HG02798 (cell line): ENCODE measurements around the gene ADRB2.

Experiments
- ATAC-seq: cut with Tn5 transposase; IDR thresholded peaks from one replicate; pipeline ENCODE4 v1.9.1; 2021; ENCODE audit warnings: mild to moderate bottlenecking; ENCODE audit not compliant: unreplicated experiment, poor library complexity

Gene ADRB2

GRCh38 chr5:148804393-148804792 lies 22.0 kb upstream of the ADRB2 start:
- ATAC-seq, result no peak

DNA sequence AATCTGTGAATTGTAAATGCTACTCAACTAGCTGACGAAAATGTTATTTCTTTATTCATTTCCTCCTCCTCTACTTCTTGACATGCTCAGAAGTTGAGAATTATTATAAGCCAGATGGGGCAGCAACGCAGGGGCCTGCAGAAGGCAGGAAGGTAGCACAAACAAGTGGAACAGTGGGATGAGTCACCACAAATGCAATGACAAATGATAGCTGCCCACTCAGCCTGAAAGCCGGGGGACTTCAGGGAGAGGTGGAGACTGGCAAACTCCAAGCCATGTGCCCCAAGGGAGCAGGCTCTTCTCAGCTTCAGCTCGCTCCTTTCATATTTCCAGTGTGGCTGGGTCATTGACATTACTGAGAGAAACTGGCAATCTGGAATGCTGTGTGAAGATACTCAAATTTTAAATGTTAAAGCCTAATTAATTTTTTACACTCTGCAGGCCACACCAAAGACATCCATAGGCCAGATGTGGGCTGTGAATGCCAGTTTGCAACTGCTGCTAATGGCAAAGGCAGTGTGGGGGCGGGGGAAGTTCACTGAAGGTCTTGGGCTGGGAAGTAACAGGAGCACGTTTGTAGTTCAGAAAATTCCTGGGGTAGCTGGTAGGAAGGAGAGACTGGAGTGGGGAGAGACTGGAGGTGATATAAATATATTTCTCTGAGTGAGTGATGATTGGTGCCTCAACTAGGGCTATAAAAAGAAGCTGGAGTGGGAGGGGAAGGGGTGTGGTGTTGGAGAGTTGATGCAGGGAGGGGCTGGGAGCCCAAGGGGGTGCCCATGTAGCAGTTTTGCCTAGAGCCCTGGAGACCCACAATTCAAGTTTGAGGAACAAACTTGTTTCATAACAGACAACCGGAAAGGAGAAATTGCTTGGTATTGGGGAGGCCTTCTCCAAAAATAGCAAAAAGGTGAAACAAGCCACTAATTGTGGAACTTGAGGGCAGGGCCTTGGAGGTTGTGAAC lies 20.8 kb upstream of the ADRB2 start:
- peak; percentile 32 for ATAC-seq

DNA sequence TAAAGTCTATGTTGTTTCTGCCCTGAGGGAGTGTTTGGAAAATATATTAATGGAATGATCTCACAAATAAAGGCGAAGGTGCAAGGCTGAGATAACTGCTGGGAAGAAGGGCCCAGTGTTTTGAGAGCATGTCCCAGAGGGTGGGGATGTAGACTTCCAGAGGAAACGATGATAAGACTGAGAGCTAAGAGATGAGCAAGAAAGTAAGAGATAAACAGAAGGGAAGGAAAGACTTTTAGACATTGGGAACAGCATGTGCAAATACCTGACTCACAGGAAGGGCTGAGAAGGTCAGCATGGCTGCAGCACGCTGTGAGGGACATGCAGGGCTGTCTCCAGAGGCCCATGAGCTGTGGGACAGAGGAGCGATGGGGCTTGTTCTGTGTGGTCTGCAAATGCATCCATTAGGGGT lies 19.9 kb upstream of the ADRB2 start:
- no peak for ATAC-seq

DNA sequence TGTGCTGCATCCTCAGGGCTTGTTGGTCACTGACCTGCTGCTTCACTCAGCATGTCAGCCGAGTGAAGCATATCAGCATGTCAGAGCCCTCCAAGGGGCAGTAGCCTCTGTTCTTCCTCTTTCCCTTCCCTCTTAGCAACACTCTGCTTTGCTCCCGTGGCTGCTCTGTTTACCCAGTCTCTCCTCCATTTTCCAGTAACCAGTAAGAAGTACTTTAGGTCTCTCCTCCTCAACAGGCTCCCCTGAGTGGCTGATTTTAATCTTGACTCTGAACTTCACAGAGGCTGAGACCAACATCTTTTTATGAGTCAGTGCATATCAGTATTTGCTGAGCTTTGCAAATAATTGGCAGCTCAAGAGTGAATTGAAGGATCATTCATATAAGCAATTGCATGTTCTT lies 18.6 kb upstream of the ADRB2 start:
- peak; percentile 10 for ATAC-seq

DNA sequence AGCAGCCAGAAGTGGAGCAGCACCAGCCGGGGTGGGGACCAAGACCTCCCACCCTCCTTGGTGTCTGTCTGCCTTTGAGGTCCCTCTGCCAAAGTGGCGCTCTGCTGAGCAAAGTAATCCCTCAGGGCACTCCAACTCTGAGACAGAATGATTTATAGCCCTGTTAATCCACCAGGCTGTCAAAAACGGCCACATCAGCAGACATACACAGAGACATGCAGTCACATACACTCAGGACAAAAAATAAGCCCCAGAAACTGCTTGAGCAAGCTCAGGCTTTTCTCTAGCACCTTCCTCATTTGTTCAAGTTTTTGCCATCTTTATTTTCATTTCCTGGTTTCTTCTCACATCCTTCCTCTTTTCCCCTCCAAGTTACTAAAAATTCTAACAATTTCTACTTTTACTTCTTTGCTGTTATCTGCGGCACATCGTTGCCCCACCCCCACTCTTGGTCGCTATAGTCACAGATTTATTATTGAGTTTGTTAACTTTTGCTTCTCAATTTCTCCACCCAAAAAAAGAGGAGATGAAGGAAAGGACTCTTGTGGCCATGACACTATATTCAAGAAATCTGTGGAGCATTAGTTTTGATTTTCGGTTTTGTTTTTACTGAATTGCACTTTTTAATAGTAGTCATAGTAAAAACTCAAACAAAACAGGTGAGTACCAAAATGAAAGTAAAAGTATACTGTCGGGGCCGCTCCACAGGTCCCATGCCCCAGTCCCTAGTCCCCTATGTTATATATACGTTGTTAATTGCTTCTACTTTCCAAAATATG lies 17.4 kb upstream of the ADRB2 start:
- ATAC-seq, result peak; percentile 63

DNA sequence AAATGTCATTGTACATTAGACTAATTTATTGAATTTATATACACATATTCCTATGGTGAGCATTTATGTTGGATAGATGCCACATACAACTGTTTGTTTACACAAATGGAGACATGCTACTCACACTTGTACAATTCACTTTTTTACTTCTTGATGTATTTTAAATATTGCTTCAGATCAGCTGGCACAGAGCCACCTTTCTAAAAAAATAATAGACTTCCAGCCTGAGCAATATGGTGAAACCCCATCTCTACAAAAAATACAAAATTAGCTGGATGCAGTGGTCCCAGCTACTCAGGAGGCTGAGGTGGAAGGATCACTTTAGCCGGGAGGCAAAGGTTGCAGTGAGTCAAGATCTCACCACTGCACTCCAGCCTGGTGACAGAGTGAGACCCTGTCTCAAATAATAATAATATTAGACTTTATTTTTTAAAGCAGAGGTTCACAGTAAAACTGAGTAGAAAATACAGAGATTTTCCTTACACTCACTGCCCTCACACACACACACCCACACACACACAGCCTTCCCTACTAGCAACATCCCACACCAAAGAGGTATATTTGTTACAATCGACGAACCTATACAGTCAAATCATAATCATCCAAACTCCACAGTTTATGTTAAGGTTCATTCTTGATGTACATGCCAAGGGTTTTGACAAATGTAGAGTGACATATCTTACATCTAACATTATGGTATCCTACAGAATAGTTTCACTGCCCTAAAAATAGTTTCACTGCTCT lies 16.5 kb upstream of the ADRB2 start:
- no peak for ATAC-seq

- ATAC-seq, result no peak
Observed at GRCh38 chr5:148810823-148811222, 15.6 kb upstream of the ADRB2 start.

- no peak for ATAC-seq
Observed at GRCh38 chr5:148811756-148812155, 14.7 kb upstream of the ADRB2 start.

- ATAC-seq, result no peak
Observed at GRCh38 chr5:148815086-148815485, 11.3 kb upstream of the ADRB2 start.

- no peak for ATAC-seq
Observed at GRCh38 chr5:148815578-148815977, 10.8 kb upstream of the ADRB2 start.

GRCh38 chr5:148816357-148816756 lies 10.1 kb upstream of the ADRB2 start:
- no peak for ATAC-seq

DNA sequence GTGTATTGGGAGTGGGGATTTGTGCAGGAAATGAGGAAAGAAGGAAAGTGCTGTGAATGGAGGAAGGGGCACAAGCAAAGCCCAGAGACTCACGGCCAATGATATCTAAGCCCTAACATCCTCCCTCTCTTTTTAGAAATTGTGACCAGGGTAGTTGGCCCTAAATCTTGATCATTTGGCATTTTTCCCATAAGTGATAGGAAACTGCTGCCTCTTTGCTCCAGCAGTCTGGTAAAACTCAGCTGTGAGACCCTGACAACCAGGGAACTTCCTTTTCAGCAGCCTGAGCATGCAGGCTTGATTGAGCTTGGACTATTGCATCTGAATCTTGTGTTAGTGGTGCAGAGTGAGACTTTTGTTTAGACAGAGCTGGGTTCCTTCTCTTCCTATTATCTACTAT lies 9.6 kb upstream of the ADRB2 start:
- ATAC-seq, result no peak

DNA sequence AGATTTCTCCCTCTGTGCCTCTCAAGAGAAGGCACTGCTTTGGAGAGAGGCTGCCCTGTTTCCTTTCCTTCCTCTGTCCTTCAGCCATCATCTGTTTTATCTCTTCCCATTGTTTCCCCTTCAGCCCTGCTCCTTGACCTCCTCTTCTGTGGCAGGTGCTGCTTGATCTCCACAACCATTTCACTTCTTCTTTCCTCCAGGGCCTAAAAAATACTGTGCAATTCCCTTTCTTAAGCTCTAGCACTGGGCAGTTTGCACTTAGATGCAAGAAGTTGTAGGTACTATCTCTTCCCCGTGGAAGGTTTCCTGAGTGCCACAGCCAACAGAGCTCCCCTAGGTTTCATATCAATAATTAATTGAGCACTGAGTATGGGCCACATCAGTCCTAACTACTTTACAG lies 8.8 kb upstream of the ADRB2 start:
- ATAC-seq, result no peak

DNA sequence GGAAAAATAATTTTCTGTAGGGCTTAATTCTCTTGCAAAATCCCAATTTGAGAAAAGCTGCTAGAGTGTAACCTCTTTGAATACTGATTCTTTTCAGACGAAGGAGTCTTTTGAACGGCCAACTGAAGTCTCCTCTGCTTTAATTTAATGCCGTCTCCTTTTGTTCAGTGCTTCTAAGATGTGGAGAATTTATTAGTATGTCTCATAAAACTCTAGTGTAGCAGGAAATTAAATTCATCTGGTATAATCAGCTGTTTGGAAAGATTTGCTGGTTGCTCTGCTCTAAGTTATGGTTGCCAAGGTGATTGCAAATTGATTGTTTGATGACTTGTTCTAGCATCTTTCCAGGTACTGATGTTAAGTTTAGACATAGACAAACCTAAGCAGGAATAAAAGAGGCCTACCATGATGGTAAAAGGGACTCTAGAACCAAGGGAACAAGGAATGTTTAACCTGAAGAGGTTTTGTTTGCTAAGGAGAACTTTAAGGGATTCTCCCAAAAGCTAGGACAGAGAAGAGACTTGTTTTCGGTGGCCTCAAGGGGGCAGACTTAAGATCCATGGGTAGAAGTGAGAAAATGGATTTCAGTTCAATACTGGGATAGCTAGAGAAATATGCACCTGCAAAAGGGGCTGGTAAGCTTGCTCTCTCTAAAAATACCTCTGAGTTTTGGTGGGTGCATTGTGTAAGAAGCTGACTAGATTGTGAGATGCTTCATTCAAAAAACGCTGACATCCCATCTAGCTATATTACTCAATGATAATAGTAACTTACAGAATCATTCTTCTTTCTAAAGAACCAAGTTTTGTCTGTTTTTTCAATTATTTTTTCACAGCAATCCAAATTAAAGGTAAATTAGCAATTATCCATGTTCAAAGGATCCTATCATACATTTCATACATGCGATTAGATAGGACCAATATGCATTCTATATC lies 5.7 kb upstream of the ADRB2 start:
- ATAC-seq, result peak; percentile 62

- no peak for ATAC-seq
Observed at GRCh38 chr5:148823871-148824270, 2.5 kb upstream of the ADRB2 start.

GRCh38 chr5:148825716-148826052 lies 727 bp upstream of the ADRB2 start:
- no peak for ATAC-seq

GRCh38 chr5:148826739-148827070 lies 294 bp downstream of the ADRB2 start:
- ATAC-seq, result no peak

DNA sequence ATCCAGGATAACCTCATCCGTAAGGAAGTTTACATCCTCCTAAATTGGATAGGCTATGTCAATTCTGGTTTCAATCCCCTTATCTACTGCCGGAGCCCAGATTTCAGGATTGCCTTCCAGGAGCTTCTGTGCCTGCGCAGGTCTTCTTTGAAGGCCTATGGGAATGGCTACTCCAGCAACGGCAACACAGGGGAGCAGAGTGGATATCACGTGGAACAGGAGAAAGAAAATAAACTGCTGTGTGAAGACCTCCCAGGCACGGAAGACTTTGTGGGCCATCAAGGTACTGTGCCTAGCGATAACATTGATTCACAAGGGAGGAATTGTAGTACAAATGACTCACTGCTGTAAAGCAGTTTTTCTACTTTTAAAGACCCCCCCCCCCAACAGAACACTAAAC lies 1.3 kb downstream of the ADRB2 start:
- ATAC-seq, result no peak

DNA sequence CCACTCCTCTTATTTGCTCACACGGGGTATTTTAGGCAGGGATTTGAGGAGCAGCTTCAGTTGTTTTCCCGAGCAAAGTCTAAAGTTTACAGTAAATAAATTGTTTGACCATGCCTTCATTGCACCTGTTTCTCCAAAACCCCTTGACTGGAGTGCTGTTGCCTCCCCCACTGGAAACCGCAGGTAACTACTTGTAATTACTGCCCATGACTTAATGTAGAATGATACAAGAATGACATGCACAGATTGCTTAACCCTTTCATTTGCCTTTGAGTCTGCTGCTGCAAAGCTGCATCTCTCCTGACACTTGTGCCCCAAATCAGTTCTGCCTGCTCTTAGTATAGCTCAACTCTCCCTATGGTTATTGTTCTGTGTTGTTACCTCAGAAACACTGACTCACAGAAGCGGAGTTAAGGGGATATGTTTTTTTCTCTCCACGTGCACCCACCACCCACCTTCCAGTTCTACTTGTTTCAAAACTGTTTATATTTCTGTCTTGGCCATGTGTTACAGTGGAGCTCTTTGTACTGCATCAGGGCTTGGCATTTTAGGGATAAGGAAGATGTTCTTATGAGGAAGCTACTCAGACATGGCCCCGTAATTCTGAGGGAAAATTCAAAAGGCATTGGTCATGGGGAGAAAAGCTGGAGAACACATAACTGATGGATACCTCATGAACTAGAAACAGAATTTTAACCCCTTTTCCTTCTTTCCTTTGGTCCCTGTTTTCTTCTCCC lies 2.3 kb downstream of the ADRB2 start:
- ATAC-seq, result no peak
